Measurements from ENCODE around the gene NFE2. TPM values are rescaled to one million over a fixed set of nuclear protein-coding genes. Genes with fewer than 3 reads are reported as not detected.

NFE2 gene
- total and polyA plus RNA-seq, 2 of the 8 experiments (the other 6 are each of a cell fraction or from before 2014, with no cell fraction given), result 2.0 to 6.1 TPM

DNA sequence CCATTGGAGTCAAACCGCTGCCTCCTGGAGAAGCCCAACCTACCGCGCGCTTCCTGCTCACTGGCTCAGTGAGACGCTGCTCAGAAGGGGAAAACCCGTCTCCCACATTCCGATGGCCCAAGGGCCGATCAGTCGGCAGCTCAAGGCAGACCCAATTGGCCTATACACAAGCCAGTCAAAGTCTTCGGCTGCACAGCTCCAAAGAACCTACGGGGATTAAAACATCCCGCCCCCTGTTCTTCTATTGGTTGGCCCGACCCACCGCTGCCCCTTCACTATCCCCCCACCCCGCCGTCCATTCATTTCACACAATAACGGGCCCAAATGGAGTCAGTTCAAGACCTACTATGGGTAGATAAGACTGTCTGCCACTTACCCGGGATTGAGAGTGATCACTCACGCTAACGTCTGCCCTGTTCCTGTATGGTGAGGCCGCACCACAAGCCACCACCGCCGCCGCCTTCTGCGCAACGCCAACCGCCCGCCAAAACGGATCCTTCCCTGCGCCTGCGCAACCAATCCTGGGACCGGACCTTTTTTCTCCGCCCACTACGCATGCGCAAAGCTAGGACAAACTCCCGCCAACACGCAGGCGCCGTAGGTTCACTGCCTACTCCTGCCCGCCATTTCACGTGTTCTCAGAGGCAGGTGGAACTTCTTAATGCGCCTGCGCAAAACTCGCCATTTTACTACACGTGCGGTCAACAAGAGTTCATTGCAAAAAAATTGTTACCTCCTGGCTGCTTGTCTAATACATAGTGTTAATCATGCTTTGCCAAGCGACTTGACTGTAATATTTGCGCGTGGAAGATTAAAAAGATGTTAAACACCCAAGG is 21.0 kb downstream of the NFE2 start, which contains the start of gene CBX5 (continued):
- TF ChIP-seq SP4 (IDR thresholded peaks at IDR 0.05; ENCODE audit: low read length), result peak; percentile 91; the same call in 1 of the 2 replicates
- peak in 1 of 2 experiments; percentile 80; a peak in 1 of 4 replicates for TF ChIP-seq SIN3A (conservative IDR thresholded peaks at IDR 0.05 in 1 of 2, IDR thresholded peaks at IDR 0.05 in 1 of 2; ENCODE audit: low read depth in 1 of 2, low read length in 2 of 2)
- TF ChIP-seq MAFK (IDR thresholded peaks at IDR 0.05; ENCODE audit: low read depth, low read length), result no peak
- no peak for TF ChIP-seq RNF2 (IDR thresholded peaks at IDR 0.05; ENCODE audit: borderline replicate concordance, low read depth, low read length, missing control alignments, poor library complexity, severe bottlenecking)
- TF ChIP-seq GABPA (IDR thresholded peaks at IDR 0.05; ENCODE audit: borderline replicate concordance, insufficient read depth, low read length), result no peak
- peak; percentile 92 for TF ChIP-seq TEAD4 (IDR thresholded peaks at IDR 0.05; ENCODE audit: low read depth, low read length)
- peak; percentile 66 for TF ChIP-seq SP2 (IDR thresholded peaks at IDR 0.05; ENCODE audit: low read length)
- no peak for TF ChIP-seq RXRA (IDR thresholded peaks at IDR 0.05; ENCODE audit: insufficient read depth, low read depth, low read length)
- peak; percentile 98 for TF ChIP-seq E2F6 (IDR thresholded peaks at IDR 0.05)
- no peak for TF ChIP-seq ASH2L (IDR thresholded peaks at IDR 0.05; ENCODE audit: low read length)
- peak; percentile 97 for TF ChIP-seq SP1 (IDR thresholded peaks at IDR 0.05; ENCODE audit: low read depth, low read length)
- TF ChIP-seq, protein P1, sequence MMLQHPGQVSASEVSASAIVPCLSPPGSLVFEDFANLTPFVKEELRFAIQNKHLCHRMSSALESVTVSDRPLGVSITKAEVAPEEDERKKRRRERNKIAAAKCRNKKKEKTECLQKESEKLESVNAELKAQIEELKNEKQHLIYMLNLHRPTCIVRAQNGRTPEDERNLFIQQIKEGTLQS (IDR thresholded peaks at IDR 0.05; ENCODE audit: insufficient read depth, low read depth, low read length), result no peak
- TF ChIP-seq SIX5 (IDR thresholded peaks at IDR 0.05; ENCODE audit: low read depth, low read length), result no peak
- no peak for TF ChIP-seq BCL11A (IDR thresholded peaks at IDR 0.05; ENCODE audit: low read depth in 2 of 2, low read length in 2 of 2)
- TF ChIP-seq KDM5A (IDR thresholded peaks at IDR 0.05; ENCODE audit: low read length), result no peak
- TF ChIP-seq TCF12 (IDR thresholded peaks at IDR 0.05; ENCODE audit: low read depth, low read length), result no peak
- TF ChIP-seq SAP30 (IDR thresholded peaks at IDR 0.05; ENCODE audit: insufficient read depth, insufficient replicate concordance, low read length), result no peak

Measured in H1 (cell line).